Nephron progenitor cell (in vitro differentiated cells): Measurements from ENCODE around the gene KMT2C.

ENCODE experiments used
- DNase-seq: peaks from one replicate; pipeline ENCODE4 v3.0.0; 2021
- H3K27ac Mint-ChIP-seq: 2 replicates; pipeline ENCODE4 v1.8.0; 2021; ENCODE audit warnings: mild to moderate bottlenecking, moderate library complexity, mixed read lengths
- H3K27me3 Mint-ChIP-seq: 2 replicates; pipeline ENCODE4 v1.8.0; 2021; ENCODE audit warnings: mild to moderate bottlenecking, low read depth, mixed read lengths; ENCODE audit not compliant: poor library complexity
- H3K36me3 Mint-ChIP-seq: 2 replicates; pipeline ENCODE4 v1.8.0; 2021; ENCODE audit warnings: low read depth, mixed read lengths
- H3K4me1 Mint-ChIP-seq: 2 replicates; pipeline ENCODE4 v1.8.0; 2021; ENCODE audit warnings: mixed read lengths
- H3K4me3 Mint-ChIP-seq: 2 replicates; pipeline ENCODE4 v1.8.0; 2021; ENCODE audit warnings: mild to moderate bottlenecking, moderate library complexity, mixed read lengths
- H3K9me3 Mint-ChIP-seq: 2 replicates; pipeline ENCODE4 v1.8.0; 2021; ENCODE audit warnings: mild to moderate bottlenecking, moderate library complexity, mixed read lengths
- CTCF ChIP-seq: fragments of 200-600 bp; sonication (generic); IDR thresholded peaks from 2 replicates; pipeline ENCODE4 v1.5.0; 2021; ENCODE audit warnings: antibody characterized with exemption

Gene KMT2C

GRCh38 chr7:152344253-152344652 lies 91.5 kb downstream of the KMT2C start:
- Mint-ChIP-seq H3K4me1 (peaks cover 14% of the 10 kb centered on the region), H3K9me3 (peaks cover 25% of the 10 kb centered on the region), H3K36me3 (peaks cover 44% of the 10 kb centered on the region), H3K27me3 (peaks cover 6% of the 10 kb centered on the region), H3K4me3 (no peak overlapping the region), H3K27ac (no peak overlapping the region)
- no peak for DNase-seq
- no peak for TF ChIP-seq CTCF

- H3K27me3 Mint-ChIP-seq = peaks cover 2% of the 10 kb centered on the region
- TF ChIP-seq CTCF = no peak
- peaks cover 11% of the 10 kb centered on the region for H3K9me3 Mint-ChIP-seq
- DNase-seq = no peak
- H3K4me3 Mint-ChIP-seq = no peak overlapping the region
- peaks cover 30% of the 10 kb centered on the region for H3K36me3 Mint-ChIP-seq
- H3K4me1 Mint-ChIP-seq = peaks cover 17% of the 10 kb centered on the region
- peak overlapping the region; percentile 94 for H3K27ac Mint-ChIP-seq
These were observed 93.0 kb downstream of the KMT2C start for GRCh38 chr7:152342796-152343195.

- Mint-ChIP-seq H3K36me3 (peaks cover 20% of the 10 kb centered on the region), H3K27ac (no peak overlapping the region), H3K9me3 (peaks cover 2% of the 10 kb centered on the region), H3K27me3 (no peaks in the 10 kb centered on the region), H3K4me3 (no peak overlapping the region), H3K4me1 (peaks cover 17% of the 10 kb centered on the region)
- DNase-seq = no peak
- TF ChIP-seq CTCF = no peak
These were observed 93.9 kb downstream of the KMT2C start for GRCh38 chr7:152341914-152342236.

- H3K27me3 Mint-ChIP-seq = no peaks in the 10 kb centered on the region
- H3K4me1 Mint-ChIP-seq = peaks cover 17% of the 10 kb centered on the region
- H3K27ac Mint-ChIP-seq = peak overlapping the region; percentile 80
- no peaks in the 10 kb centered on the region for H3K9me3 Mint-ChIP-seq
- H3K4me3 Mint-ChIP-seq = no peak overlapping the region
- TF ChIP-seq CTCF = peak; percentile 42
- peak; percentile 11 for DNase-seq
- peaks cover 14% of the 10 kb centered on the region for H3K36me3 Mint-ChIP-seq
These were observed 94.5 kb downstream of the KMT2C start for GRCh38 chr7:152341039-152341913.

GRCh38 chr7:152340161-152340560 lies 95.6 kb downstream of the KMT2C start:
- no peak for TF ChIP-seq CTCF
- Mint-ChIP-seq H3K4me1 (peaks cover 17% of the 10 kb centered on the region), H3K27ac (no peak overlapping the region), H3K4me3 (no peak overlapping the region), H3K9me3 (no peaks in the 10 kb centered on the region), H3K27me3 (no peaks in the 10 kb centered on the region), H3K36me3 (peaks cover 6% of the 10 kb centered on the region)
- no peak for DNase-seq

- no peak for TF ChIP-seq CTCF
- Mint-ChIP-seq H3K36me3 (peaks cover 10% of the 10 kb centered on the region), H3K9me3 (no peaks in the 10 kb centered on the region), H3K27ac (no peak overlapping the region), H3K4me3 (no peak overlapping the region), H3K27me3 (peaks cover 3% of the 10 kb centered on the region), H3K4me1 (peaks cover 17% of the 10 kb centered on the region)
- DNase-seq = no peak
These were observed 97.2 kb downstream of the KMT2C start for GRCh38 chr7:152338561-152338960.
